Astrocyte of the cerebellum (primary cell): Measurements from ENCODE around the gene MYLIP.

Source experiments
- DNase-seq: peaks from one replicate; pipeline ENCODE4 v3.0.0-alpha.2; 2011; ENCODE audit warnings: low read depth
- H3K4me3 ChIP-seq: 2 replicates; pipeline ENCODE4 v1.5.1; 2011; ENCODE audit warnings: mild to moderate bottlenecking, low read depth, low read length, moderate library complexity
- CTCF ChIP-seq: IDR thresholded peaks from 2 replicates; pipeline ENCODE4 v1.5.1; 2012; ENCODE audit warnings: low read length, low read depth, moderate library complexity, mild to moderate bottlenecking; ENCODE audit errors: missing control alignments
- in situ Hi-C: cut with HindIII; loops from 2 replicates; pipeline ENCODE4 v1.10.0; 2017; ENCODE audit warnings: low sequenced_read_pairs

Gene MYLIP

DNA sequence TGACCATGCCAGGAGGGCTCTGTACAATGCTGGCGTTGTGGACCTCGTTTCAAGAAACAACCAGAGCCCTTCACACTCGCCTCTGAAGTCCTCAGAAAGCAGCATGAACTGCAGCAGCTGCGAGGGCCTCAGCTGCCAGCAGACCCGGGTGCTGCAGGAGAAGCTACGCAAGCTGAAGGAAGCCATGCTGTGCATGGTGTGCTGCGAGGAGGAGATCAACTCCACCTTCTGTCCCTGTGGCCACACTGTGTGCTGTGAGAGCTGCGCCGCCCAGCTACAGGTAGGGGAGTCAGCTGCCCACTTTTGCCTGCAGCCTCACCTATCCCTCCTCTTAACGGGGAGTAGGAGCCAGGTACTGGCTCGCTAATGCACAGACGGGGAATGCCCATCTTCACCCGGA is 16.2 kb downstream of the MYLIP start:
- TF ChIP-seq CTCF = no peak
- in situ Hi-C loops = no loop called here
- DNase-seq = no peak

GRCh38 chr6:16146028-16146427 is 17.1 kb downstream of the MYLIP start:
- no peak for DNase-seq
- in situ Hi-C loops = no loop called here
- TF ChIP-seq CTCF = no peak
- no peak overlapping the region for H3K4me3 ChIP-seq

More for the DNA sequence above, 16.2 kb downstream of the MYLIP start:
- no peak overlapping the region for H3K4me3 ChIP-seq

DNA sequence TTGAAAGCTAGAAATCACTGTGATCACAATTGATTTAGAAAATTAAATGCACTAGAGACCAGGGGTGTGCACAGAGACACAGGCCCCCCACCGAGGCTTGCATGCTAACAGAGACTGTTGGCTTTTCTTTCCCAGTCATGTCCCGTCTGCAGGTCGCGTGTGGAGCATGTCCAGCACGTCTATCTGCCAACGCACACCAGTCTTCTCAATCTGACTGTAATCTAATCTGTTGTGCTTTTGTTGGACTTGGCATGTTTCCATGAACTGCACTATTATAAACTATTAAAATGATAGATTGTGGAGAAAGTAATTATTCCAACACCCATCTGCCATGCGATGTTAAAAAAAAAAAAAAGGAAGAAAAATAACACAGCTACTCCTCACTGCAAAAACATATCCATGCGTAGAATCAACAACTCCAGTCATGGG is 17.7 kb downstream of the MYLIP start:
- no peak overlapping the region for H3K4me3 ChIP-seq
- TF ChIP-seq CTCF = no peak
- in situ Hi-C loops = no loop called here
- no peak for DNase-seq

GRCh38 chr6:16148498-16148897 is 19.6 kb downstream of the MYLIP start:
- TF ChIP-seq CTCF = no peak
- no peak for DNase-seq
- in situ Hi-C loops = no loop called here
- no peak overlapping the region for H3K4me3 ChIP-seq

GRCh38 chr6:16149305-16149704 is 20.4 kb downstream of the MYLIP start:
- no peak for DNase-seq
- in situ Hi-C loops = no loop called here
- H3K4me3 ChIP-seq = no peak overlapping the region
- TF ChIP-seq CTCF = no peak

DNA sequence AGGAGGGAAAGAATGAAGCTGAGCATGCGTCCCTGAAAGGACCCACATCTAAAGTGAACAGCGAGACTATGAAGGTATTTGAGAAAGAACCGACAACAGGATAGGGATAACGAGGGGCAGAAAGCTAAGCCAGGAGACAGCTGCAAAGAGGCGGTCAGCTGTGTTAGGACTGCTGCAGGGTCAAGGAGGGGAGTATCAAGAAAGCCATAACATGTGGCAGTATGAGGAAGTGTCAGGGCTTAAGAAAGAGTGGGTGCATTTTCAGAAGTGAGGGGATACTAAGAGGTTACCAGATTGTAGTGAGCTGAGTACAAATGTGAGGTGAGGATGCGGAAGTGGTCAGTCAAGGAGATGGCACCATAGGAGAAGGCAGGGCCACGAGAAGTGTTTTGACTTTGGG is 21.2 kb downstream of the MYLIP start:
- no peak overlapping the region for H3K4me3 ChIP-seq
- no peak for TF ChIP-seq CTCF
- no peak for DNase-seq
- in situ Hi-C loops = no loop called here

GRCh38 chr6:16153211-16153820 is 24.4 kb downstream of the MYLIP start:
- in situ Hi-C loops = no loop called here
- no peak for TF ChIP-seq CTCF
- DNase-seq = no peak
- H3K4me3 ChIP-seq = no peak overlapping the region
